Measurements from ENCODE around the gene LRPAP1.
"Not testable (repeated sequence)": the region's sequence is repeated elsewhere in the genome, so short reads cannot be mapped to it uniquely, and the experiment has no call there.

LRPAP1 gene

DNA sequence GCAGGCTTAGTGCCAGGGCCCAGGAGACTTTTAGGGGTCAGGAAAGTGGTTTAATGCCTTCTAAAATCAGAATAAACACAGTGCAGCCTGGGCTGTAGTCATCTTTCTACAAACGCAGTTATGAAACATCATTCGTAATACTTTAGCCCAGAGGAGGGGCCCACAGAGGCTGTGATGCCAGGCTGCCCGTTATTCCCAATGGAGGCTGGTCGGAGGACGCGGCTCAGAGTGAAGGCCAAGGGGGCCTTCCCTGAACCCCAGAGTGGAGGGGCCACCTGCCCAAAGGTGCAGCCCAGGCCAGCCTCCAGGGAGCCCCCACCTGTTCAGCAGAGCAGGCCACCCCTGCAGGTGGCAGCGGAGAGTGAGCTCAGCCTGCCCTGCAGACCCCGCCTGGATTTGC lies 29.9 kb upstream of the LRPAP1 start:
- not testable (repeated sequence) for DNase-seq (ENCODE audit: low read depth)

DNA sequence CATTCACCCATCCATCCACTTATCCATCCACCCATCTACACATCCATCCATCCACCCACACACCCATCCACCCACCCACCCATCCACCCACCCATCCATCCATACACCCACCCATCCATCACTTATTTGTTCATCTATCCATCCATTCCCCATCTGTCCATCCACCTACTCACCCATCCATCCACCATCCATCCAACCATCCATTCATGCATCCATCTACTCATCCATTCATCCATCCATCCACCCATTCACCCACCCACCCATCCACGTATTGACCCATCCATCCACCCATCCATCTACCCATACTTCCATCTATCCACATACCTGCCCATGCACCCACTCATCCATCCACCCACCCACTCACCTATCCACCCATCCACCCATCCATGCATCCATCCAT lies 28.2 kb upstream of the LRPAP1 start:
- not testable (repeated sequence) for DNase-seq (ENCODE audit: low read depth)

DNA sequence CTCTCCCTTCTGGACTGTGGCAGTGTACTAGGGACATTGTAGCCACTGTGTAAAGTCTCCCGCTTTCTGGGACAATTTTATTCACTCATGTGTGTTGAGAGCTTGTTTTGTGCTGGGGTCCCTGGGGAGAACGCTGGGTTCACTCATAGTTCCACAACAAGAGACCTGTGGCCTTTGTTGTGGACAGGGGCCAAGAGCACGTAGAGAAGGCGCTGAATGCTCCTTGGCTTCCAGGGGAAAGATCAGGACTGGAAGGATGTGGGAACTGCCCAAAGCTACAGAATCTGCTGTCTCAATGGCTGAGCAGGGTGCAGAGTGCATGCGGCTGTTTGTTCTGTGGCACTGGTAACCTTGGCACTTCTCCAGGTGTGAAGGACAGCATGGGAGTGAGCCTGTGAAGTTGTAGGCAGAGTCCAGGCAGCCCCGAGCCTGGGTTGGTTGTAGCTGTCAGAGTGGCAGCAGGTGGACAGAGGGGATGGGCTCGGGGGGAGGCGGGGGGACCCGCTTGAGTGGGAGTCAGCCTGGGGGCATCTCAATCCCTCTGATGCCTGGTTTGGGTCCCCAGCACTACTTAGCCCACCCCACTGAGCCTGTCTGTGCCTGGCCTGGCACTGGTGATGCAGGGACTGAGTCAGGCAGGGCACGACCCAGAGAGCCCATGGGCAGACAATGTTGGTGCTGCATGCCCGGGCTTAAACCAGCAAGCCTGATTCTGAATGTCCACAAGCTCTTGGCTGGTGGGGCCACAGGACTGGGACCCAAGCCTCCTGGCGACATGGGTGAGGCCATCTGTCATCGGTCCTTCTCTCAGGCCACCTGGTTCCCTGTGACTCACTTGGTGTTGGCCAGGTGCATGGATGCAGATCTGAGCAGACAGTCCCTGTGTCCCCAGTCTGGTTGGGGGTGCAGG lies 27.4 kb upstream of the LRPAP1 start:
- DNase-seq (ENCODE audit: low read depth), result not testable (repeated sequence)

DNA sequence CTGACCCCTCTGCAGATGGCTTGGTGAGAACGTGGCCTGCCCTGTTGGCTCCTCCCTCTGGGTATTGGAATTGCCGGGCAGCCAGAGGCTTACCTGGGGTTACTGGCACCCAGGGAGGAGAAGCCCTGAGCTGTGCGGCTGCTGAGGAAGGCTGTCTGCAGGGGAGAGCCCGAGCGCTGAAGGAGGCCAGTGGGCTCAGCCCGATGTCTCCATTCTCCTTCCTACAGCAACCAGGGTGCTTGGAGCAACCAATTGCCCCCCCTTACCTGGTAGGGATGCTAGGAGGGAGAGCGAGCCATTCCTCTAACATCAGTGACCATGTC lies 26.3 kb upstream of the LRPAP1 start:
- DNase-seq (ENCODE audit: low read depth), result not testable (repeated sequence)

DNA sequence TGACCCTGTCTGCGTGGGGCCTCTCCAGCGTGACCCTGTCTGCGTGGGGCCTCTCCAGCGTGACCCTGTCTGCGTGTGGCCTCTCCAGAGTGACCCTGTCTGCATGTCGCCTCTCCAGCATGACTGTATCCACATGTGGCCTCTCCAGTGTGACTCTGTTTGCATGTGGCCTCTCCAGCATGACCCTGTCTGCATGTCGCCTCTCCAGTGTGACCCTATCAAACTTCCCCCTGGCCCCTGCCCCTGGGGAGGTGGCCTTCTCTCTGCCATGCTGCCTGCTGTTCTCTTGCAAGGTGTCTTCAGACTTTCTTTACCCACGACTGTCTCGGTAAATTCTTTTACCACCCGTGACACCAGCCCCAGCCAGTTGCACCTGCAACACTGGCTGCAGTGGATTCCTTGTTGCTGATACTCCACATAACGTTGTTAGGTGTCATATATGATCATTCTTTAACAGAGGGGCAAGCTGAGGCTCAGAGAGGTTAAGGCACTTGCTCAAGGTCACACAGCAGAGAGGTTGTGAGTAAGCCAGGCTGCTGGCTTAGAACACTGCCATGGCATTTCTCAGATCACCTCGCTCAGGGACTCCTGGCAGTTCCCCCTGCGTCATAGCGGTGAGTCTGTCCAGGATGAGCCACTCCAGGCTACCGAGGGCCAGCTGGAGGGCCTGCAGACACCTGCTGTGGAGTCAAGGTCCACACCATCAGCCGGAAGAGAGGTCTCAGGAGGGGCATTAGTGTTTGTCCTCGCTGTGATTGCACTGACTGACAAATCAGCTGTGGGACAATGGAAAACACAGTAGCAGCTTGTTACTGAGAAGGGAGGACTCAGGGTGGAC lies 25.7 kb upstream of the LRPAP1 start:
- DNase-seq (ENCODE audit: low read depth), result not testable (repeated sequence)

DNA sequence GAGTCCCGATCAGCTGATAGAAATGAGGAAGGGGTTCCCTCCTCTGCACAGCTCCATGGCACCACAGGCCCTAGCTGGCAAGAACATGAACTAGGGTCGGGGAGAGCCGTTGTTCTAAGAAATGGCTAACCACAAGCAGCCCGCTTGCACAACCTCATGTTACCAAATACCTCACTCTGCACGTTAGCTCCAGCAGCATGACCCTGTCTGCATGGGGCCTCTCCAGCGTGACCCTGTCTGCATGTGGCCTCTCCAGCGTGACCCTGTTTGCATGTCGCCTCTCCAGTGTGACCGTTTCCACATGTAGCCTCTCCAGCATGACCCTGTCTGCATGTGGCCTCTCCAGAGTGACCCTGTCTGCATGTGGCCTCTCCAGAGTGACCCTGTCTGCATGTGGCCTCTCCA lies 24.9 kb upstream of the LRPAP1 start:
- not testable (repeated sequence) for DNase-seq (ENCODE audit: low read depth)

DNA sequence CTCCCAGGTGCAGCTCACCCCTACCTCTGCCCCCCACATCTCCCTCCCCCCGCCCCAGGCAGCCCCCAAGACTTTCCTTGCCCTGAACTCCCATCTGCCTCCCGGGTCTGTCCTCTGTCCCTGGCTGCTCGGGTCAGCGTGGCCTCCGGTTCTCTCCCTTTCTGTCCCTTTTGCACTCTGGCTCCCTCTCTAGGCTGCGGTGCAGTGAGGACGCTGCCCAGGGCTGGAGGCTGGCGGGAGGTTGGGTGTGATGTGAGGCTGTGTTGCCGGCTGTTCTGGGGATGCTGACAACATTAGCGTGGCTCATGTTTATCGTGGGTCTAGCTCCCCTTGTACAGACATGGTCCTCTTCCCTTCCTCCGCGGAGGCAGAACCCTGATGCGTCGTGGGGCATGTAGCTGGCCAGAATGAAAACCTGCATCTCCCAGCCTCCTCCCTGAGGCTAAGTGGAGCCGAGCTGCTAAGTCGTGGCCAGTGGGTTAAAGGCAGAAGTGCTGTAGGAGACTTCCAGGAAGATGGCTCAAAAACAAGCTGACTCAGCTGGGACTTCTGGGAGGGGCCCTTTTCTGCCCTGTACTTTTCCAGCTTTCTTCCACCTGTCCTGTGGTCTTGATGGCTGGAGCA lies 24.1 kb upstream of the LRPAP1 start:
- DNase-seq (ENCODE audit: low read depth), result not testable (repeated sequence)

DNA sequence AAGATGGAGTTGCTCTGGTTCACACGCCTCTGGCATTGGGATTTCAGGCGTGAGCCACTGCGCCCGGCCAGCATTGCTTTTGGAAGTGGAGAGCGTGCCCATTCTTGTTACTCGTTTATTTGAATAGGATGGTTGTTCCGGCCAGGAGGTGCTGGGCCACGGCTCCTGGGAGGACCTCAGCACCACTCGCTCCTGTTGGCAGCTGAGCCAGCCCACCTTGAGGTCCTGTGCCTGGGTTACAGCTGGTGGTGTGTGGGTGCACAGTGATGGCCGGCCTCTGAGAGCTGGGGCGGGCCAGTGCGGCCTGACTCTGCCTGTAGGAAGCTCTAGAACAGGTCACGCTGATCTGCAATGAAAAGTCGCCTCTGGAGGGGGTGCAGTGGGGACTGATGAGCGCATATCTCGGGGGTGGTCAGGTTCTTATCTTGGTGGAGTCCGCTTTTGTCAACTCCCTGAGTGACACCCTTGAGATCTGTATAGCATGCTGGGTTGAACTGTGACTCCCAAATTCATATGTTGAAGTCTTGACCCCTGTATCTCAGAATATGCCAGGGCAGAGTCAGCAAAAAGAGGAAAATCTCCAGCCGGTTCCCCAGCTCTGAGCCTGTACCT lies 23.3 kb upstream of the LRPAP1 start:
- not testable (repeated sequence) for DNase-seq (ENCODE audit: low read depth)

DNA sequence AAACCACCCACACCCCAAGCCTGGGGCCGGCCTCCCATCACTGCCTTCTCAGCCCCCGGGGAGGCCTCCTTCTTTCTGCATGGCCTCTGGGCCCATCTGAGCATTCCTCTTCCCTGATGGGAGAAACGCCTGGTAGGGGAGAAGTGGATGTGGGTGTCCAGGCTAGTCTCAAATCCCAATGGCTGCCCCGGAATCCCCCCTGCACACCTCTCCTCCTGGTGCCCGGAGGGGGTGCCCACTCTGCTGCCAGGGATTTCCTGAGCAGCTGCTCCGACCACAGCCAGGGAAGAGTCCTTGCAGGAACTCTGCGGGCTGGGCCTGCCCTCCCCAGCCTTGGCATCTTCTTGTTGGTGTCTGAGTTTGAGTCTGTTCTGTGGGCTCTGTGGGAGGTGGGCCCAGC lies 19.1 kb upstream of the LRPAP1 start:
- not testable (repeated sequence) for DNase-seq (ENCODE audit: low read depth)

DNA sequence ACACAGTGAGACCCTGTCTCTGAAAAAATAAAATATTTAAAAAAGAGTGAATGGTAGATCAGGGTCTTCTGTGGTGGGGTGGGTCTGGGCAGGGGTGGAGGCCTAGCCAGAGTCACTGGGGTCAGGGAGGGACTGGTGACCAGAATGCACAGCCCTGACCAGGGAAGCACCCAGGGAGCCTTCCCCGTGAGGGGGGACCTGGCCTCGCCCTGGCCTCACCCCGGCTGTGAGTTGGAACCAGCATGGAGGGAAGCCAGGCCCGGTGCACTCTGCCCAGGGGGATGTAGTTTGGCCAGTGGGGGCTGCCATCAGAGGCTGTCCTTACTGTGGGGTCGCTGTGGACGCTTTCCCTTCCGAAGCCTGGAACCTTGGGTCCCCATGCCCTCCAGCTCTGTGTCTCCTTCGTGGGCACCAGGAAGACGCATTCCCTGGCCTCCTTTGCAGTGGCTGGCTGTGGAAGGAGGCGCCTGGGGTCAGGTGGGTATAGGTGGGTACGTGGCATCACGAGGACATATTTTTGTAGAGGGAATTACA lies 18.6 kb upstream of the LRPAP1 start:
- DNase-seq (ENCODE audit: low read depth), result not testable (repeated sequence)

DNA sequence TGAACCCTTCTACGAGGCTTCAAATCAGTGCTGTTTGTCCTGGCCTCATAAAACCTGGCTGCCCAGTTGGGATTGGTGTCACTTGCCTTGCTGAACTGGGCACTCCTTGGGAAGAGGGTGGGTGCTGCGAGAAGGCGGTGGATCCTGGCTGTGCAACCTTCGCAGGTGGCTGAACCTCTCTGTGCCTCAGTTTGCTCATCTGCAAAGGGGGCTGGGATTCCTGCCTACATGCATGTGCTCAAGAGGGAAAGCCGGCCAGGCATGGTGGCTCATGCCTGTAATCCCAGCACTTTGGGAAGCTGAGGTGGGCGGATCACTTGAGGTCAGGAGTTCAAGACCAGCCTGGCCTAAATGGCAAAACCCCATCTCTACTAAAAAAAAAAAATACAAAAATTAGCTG lies 17.8 kb upstream of the LRPAP1 start:
- DNase-seq (ENCODE audit: low read depth), result not testable (repeated sequence)

DNA sequence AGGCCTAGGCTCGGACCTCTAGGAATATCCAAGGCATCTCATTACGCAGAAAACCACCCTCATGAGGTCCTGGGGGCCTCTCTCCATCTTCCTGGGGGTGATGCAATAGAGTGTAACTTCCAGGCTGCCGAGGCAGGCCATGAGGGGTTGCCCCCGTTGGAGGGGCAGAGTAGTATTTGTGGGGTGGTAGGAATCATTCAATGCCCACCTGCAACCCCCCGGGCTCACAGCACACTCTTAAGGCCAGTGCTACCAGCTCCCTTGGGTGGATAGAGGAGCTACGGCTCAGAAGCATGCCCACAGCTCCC lies 17.4 kb upstream of the LRPAP1 start:
- not testable (repeated sequence) for DNase-seq (ENCODE audit: low read depth)

DNA sequence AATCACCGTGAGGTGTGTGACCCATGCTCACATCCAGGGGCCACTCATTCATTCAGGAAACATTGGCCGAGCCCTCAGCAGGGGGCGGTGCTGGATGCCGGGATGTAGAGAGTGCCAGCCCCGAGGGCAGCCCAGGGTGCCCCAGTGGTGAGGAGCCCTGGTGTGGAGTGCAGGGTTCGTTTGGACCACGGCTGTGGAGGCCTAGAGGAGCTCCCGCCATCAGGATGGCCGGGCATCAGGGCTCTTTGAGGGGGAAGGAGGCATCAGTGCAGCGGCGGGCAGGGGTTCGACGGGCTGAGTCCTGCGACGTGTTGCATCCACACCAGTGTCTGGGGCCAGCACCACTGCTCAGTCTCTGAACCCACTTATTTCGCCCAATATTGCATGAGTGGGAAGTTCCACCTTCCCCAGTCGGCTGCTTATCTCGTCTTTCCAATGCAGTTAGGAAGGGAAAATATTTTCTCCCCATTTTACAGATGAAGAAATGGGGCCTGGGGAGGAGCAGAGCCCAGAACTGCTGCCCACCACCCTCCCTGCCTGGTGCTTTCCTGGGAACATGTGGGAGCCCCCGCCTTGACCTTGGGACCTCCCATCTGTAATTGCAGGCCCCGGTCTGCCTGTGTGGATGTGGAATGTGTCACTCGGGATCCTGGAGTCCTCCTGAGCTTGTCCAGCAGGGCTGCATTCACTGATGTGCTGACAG lies 16.9 kb upstream of the LRPAP1 start:
- DNase-seq (ENCODE audit: low read depth), result not testable (repeated sequence)

DNA sequence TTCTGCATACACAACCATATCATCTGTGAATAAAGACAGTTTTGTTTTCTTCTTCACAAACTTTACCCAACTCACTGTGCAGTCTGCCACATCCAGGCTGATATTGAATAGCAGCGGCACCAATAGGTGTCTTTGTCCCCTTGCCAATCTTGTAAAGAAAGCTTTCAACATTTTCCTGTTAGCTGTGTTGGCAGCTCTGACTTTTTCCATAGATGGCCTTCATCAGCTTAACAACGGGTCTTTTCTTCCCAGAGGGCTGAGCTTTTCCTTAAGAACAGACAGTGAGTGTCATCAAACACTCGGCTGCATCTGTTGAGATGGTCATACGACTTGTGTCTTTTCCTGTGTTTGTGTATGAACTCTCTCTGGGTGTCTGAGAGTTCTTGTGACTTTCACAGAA lies 14.5 kb upstream of the LRPAP1 start:
- DNase-seq (ENCODE audit: low read depth), result not testable (repeated sequence)

DNA sequence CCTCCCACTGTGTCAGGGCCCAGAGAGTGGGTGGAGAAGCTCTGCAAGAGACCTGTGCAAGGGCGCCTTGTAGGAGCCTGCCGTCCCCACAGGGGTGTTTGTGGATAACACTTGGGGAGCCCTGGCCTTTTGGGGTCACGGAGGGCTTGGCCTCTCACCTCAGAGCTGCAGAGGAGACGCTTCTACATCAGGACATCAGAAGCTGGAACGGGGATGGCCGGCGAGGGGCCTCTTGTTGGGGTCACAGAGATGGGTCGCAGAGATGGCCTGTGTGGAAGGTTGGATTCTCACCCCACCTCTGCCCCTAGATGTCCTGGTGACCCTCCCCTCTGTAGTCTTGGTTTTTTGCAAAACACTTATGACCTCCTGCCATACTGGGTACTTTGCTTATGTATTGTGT lies 13.1 kb upstream of the LRPAP1 start:
- not testable (repeated sequence) for DNase-seq (ENCODE audit: low read depth)

DNA sequence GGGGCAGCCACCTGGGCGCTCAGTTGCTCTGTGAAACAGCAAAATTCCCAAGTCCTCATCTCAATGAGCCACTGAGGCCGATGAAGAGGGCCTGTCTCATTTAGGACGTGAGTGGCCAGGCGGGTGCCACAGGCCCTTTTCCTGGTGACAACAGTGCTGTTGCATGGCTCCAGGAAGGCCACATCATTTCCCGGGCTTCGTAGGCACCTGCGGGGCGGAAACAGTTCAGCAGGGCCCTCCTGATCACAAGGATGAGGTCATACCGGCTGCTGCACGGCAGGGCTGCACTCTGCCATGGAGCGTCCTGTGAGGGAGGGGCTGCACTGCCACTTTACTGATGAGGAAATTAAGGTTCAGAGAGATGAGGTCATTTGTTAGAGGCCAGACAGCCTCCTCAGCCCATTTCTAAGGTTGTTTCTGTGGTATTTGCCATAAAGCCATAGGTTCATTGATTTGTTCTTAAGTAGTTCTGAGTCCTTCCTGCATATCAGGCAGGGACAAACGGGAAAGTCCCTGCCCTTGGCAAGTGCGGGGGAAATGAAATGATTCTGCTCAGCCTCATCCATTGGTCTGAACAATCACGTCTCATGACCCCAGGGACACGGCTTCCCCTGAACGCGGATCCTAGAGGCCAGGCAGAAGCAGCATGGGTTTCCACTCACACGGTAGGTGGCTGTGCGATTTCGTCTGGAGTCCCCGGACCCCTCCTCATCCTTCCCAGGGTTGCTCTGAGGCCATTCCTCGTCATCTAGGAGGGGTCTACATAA lies 12.2 kb upstream of the LRPAP1 start:
- DNase-seq (ENCODE audit: low read depth), result not testable (repeated sequence)

DNA sequence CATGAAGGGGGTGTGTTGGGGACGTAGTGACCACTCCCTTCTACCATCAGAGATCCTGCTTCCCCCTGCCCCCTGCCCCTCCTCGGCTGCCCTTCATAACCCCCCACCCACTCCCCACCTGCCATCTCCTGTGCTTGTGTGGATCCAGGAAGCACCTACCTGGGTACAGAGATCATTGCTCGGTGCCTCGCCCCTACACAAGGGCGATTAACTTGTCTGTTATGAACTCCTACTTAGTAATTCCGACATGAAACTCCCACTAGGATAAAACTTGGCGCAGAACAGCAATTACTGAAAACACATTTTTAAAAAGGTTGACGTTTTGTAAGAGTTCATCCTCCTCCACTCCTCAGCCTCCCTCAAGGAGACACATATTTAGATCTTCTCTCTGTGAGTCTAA lies 11.2 kb upstream of the LRPAP1 start:
- not testable (repeated sequence) for DNase-seq (ENCODE audit: low read depth)

DNA sequence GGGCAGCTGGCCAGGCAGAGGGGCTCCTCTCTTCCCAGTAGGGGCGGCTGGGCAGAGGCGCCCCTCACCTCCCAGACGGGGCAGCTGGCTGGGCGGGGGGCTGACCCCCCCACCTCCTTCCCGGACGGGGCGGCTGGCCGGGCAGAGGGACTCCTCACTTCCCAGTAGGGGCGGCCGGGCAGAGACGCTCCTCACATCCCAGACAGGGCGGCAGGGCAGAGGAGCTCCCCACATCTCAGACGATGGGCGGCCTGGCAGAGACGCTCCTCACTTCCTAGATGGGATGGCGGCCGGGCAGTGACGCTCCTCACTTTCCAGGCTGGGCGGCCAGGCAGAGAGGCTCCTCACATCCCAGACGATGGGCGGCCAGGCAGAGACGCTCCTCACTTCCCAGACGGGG lies 6.7 kb upstream of the LRPAP1 start:
- not testable (repeated sequence) for DNase-seq (ENCODE audit: low read depth)

DNA sequence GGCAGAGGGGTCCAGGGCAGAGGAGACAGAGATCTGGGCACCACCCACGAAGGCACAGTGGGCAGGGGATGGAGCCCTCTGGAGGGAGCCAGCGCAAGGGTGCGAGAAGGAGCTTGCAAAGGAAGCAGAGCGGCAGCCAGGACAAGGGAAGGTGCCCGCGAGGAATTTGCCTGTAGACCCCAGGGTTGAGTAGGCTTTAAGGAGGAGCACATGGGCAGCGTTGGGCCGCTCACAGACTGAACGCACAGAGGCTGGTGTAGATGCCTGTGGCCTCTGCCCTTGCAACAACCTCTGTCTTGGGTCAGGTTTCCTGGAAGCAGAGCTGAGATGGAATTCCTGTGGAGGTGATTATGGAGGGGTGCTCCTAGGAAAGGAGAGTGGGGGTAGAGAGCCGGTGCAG lies 3.6 kb upstream of the LRPAP1 start:
- not testable (repeated sequence) for DNase-seq (ENCODE audit: low read depth)

DNA sequence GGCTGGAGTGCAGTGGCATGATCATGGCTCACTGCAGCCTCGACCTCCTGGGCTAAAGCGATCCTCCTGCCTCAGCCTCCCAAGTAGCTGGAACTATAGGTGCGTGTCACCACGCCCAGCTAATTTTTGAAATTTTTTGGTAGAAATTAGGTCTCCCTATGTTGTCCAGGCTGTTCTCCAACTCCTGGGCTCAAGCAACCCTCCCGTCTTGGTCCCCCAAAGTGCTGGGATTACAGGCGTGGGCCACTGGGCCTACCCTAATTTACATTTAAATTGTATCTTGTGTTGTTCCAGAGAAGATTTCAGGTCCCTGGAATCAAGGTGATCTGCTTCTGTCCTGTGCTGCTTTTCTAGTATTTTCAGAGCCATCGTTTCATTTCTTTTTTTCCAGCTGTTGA lies 1.2 kb upstream of the LRPAP1 start:
- no peak for DNase-seq (ENCODE audit: low read depth)
